SK-N-SH (cell line): ENCODE results near the gene KIF19.

Experiments used
- CTCF ChIP-seq: fragments of 200-600 bp; sonication (generic); IDR thresholded peaks from 2 replicates; pipeline ENCODE4 v1.6.1; 2017; ENCODE audit warnings: antibody characterized with exemption, mild to moderate bottlenecking, moderate library complexity
- FOXM1 ChIP-seq: IDR thresholded peaks from 2 replicates; pipeline ENCODE4 v1.4.0; 2012; ENCODE audit warnings: low read depth, mild to moderate bottlenecking
- NRF1 ChIP-seq: IDR thresholded peaks from 2 replicates; pipeline ENCODE4 v1.6.1; 2012; ENCODE audit warnings: low read depth, mild to moderate bottlenecking, low read length

- no peak for TF ChIP-seq CTCF
- TF ChIP-seq FOXM1 = no peak
- no peak for TF ChIP-seq NRF1
Measured at GRCh38 chr17:74347646-74348045, 21.6 kb downstream of the KIF19 start.
